Heart left ventricle (tissue), 16 donors: ENCODE measurements around the gene EXOSC10. TPM values are rescaled to one million over a fixed set of nuclear protein-coding genes. Genes with fewer than 3 reads are reported as not detected.
"Not testable (repeated sequence)": the region's sequence is repeated elsewhere in the genome, so short reads cannot be mapped to it uniquely, and the experiment has no call there.

Experiments used
- ATAC-seq, 4 donors: fragments of 200-7000 bp; cut with Tn5 transposase; one replicate each; pipeline ENCODE4 v1.9.1; 2020 to 2022; ENCODE audit warnings: moderate library complexity in 4 of 4, mild to moderate bottlenecking in 3 of 4, moderate number of reproducible peaks in 1 of 4
- DNase-seq, 5 donors: peaks; one replicate each; pipeline ENCODE4 v3.0.0-alpha.2; 2020
- H3K27ac ChIP-seq, 12 donors: fragments of 200-600 bp; sonication (generic) in 4 of 12; one replicate each; pipeline versions ENCODE4 v1.5.0 to v1.8.0; 2016 to 2022; ENCODE audit warnings: mild to moderate bottlenecking in 2 of 12
- H3K27me3 ChIP-seq, 9 donors: fragments of 200-600 bp; sonication (generic) in 2 of 9; one replicate each; pipeline versions ENCODE4 v1.5.1 to v1.8.0; 2016 to 2022; ENCODE audit warnings: mild to moderate bottlenecking in 3 of 9
- H3K36me3 ChIP-seq, 9 donors: fragments of 200-600 bp; sonication (generic) in 2 of 9; one replicate each; pipeline versions ENCODE4 v1.5.0 to v1.8.0; 2018 to 2022; ENCODE audit warnings: mild to moderate bottlenecking in 2 of 9
- H3K4me1 ChIP-seq, 12 donors: fragments of 200-600 bp; sonication (generic) in 4 of 12; one replicate each; pipeline versions ENCODE4 v1.5.0 to v1.8.0; 2016 to 2022; ENCODE audit warnings: mild to moderate bottlenecking in 3 of 12
- H3K4me3 ChIP-seq, 12 donors: fragments of 200-600 bp; sonication (generic) in 4 of 12; one replicate each; pipeline versions ENCODE4 v1.5.0 to v1.8.0; 2017 to 2022; ENCODE audit warnings: mild to moderate bottlenecking in 9 of 12, moderate library complexity in 4 of 12
- H3K9me3 ChIP-seq, 12 donors: fragments of 200-600 bp; sonication (generic) in 4 of 12; one replicate each; pipeline versions ENCODE4 v1.5.0 to v1.8.0; 2016 to 2022; ENCODE audit warnings: mild to moderate bottlenecking in 1 of 12
- CTCF ChIP-seq, 12 donors: fragments of 200-600 bp; sonication (generic) in 4 of 12; IDR thresholded peaks; one replicate each; pipeline versions ENCODE4 v1.5.0 to v1.8.0; 2018 to 2022; ENCODE audit warnings: antibody characterized with exemption in 12 of 12, mild to moderate bottlenecking in 5 of 12
- POLR2A ChIP-seq, 2 donors: fragments of 450-650 bp; IDR thresholded peaks; one replicate each; pipeline ENCODE4 v1.6.1; 2017; ENCODE audit warnings: antibody characterized with exemption in 2 of 2, mild to moderate bottlenecking in 2 of 2, moderate library complexity in 2 of 2
- WGBS, 4 donors: extraction: QIAGEN DNeasy Blood & Tissue Kit in 2 of 4; methylation state at CpG; one replicate each; pipeline versions ENCODE4 v1.1.5 to v1.1.7; 2013 to 2018; 5-methylcytosine and 5-hydroxymethylcytosine counted together
- intact Hi-C, 10 donors: fragments of 100-400 bp; cut with DNase I; formaldehyde crosslinking; loops; one replicate each; pipeline versions ENCODE4 v1.11.1 to v1.14.2; 2022
- polyA plus RNA-seq, 2 donors: library from polyadenylated mRNA; stranded (reverse); fragments of 200-250 nt; gene quantifications; one replicate each; pipeline ENCODE4 v1.2.3, GENCODE V29; 2013
- total RNA-seq, 9 donors: library from RNA; depleted of rRNA in 2 of 9; stranded (reverse); fragments of >200 nt in 2 of 9; fragmentation: NEBNext Ultra II Directional in 3 of 9; extraction: Animal tissue kit (Norgen Biotek cat#: 25700) in 3 of 9; gene quantifications; one replicate each; pipeline versions ENCODE4 v1.1.0 to v1.2.4, GENCODE V29; 2016 to 2023
- donor health status: ischemic (EF 13 %, LVEDD 7.1; RV severe dilation, severe dysfunction).
- donor health status: healthy with polysubstance abuse.
- donor health status: DM: no; HTN: yes; CAD: no.
- donor health status: DM: no; HTN: no; CAD: no.
- donor health status: ischemic (EF 25% LVEDD 6.9; RV normal size, moderate dysfunction).
- donor health status: ischemic (EF 25% LVEDD 5.7; RV mildly dilated, moderate dysfunction).
- donor health status: healthy.
- donor health status: DM: yes; HTN: yes; CAD: no.
- donor health status: ischemic (EF 35%, LVEDD 5.7; RV mildly dilated, moderate dysfunction).
- donor health status: nonischemic (EF 11% LVEDD 7.7; RV severe dilation, severe dysfunction).
- donor health status: DM: yes; HTN: yes; CAD: no.
- donor health status: PGD.
- donor health status: ischemic (EF 29% LVEDD 5.4; RV normal size, mild dysfunction).
- donor health status: nonischemic (EF 23%, LVEDD 6.1; RV moderate dilation, normal function).

The EXOSC10 gene
- total and polyA plus RNA-seq, 11 donors: 16.4 to 34.8 (median 22.5) TPM

- Histone ChIP-seq H3K27me3 (no peaks in the 10 kb centered on the region), H3K4me1 (peaks cover 0 to 21% (median 13%) of the 10 kb centered on the region in 12 donors), H3K36me3 (peaks cover 0 to 27% (median 24%) of the 10 kb centered on the region in 9 donors), H3K27ac (no peak overlapping the region), H3K9me3 (no peaks in the 10 kb centered on the region), H3K4me3 (no peak overlapping the region)
- TF ChIP-seq POLR2A (IDR thresholded peaks at IDR 0.05) (no peak), CTCF (IDR thresholded peaks at IDR 0.05) (no peak)
- intact Hi-C loops: no loop called here
- DNase-seq (no peak), ATAC-seq (no peak)
- 90 to 96% (median 95%) methylated on average over 6 of the region's 6 CpGs for WGBS, 4 donors
These were observed 1.7 kb upstream of the EXOSC10 start for GRCh38 chr1:11101347-11101746.

- ATAC-seq, intact Hi-C loops, H3K27ac ChIP-seq, H3K9me3 ChIP-seq, H3K4me3 ChIP-seq, H3K27me3 ChIP-seq, DNase-seq: not testable (repeated sequence)
- Histone ChIP-seq H3K4me1 (peaks cover 0 to 21% (median 13%) of the 10 kb centered on the region in 12 donors), H3K36me3 (peaks cover 0 to 27% (median 24%) of the 10 kb centered on the region in 9 donors)
- WGBS, 4 donors: 94 to 97% (median 96%) methylated on average over 17 of the region's 17 CpGs
These were observed 1.1 kb upstream of the EXOSC10 start for GRCh38 chr1:11100806-11101205.

- 60 to 68% (median 63%) methylated on average over 13 of the region's 13 CpGs for WGBS, 4 donors
- Histone ChIP-seq H3K4me3 (peak overlapping the region; percentile 70 to 100 (median 87)), H3K36me3 (peaks cover 0 to 29% (median 26%) of the 10 kb centered on the region in 9 donors), H3K27ac (peak overlapping the region in 11 of 12 donors; percentile 68 to 93 (median 84)), H3K27me3 (no peaks in the 10 kb centered on the region), H3K4me1 (peaks cover 0 to 21% (median 13%) of the 10 kb centered on the region in 12 donors), H3K9me3 (no peaks in the 10 kb centered on the region)
- TF ChIP-seq POLR2A (IDR thresholded peaks at IDR 0.05): no peak
- TF ChIP-seq CTCF (IDR thresholded peaks at IDR 0.05): no peak
- no peak for ATAC-seq
- intact Hi-C loops: no loop called here
- DNase-seq: no peak
These were observed 452 bp upstream of the EXOSC10 start for GRCh38 chr1:11100149-11100493.

- Histone ChIP-seq H3K36me3 (peaks cover 0 to 41% (median 37%) of the 10 kb centered on the region in 9 donors), H3K4me1 (peaks cover 0 to 21% (median 13%) of the 10 kb centered on the region in 12 donors), H3K4me3 (peak overlapping the region; percentile 70 to 100 (median 87)), H3K9me3 (no peaks in the 10 kb centered on the region), H3K27me3 (no peaks in the 10 kb centered on the region), H3K27ac (peak overlapping the region in 8 of 12 donors; percentile 68 to 93 (median 86))
- ATAC-seq: no peak
- WGBS, 4 donors: 14 to 17% (median 16%) methylated on average over 5 of the region's 5 CpGs
- no peak for TF ChIP-seq POLR2A (IDR thresholded peaks at IDR 0.05)
- TF ChIP-seq CTCF (IDR thresholded peaks at IDR 0.05): no peak
- intact Hi-C loops: loop anchor here in 1 of 10 donors (5.0 kb wide), 1 partner anchor 82 kb away; no protein-coding TSS in a partner anchor
- no peak for DNase-seq
These were observed 749 bp downstream of the EXOSC10 start for GRCh38 chr1:11098931-11099309.

- intact Hi-C loops, ATAC-seq, H3K4me1 ChIP-seq, H3K9me3 ChIP-seq, H3K27ac ChIP-seq, H3K27me3 ChIP-seq, H3K4me3 ChIP-seq, DNase-seq: not testable (repeated sequence)
- peaks cover 5 to 87% (median 72%) of the 10 kb centered on the region in 9 donors for H3K36me3 ChIP-seq
- 95 to 100% (median 98%) methylated on average over 2 to 3 of the region's 3 CpGs for WGBS, 4 donors
These were observed 15.9 kb downstream of the EXOSC10 start for GRCh38 chr1:11083784-11084183.
